HuH-7.5 (cell line): ENCODE data around the gene UGDH.
"Not testable (repeated sequence)": the region's sequence is repeated elsewhere in the genome, so short reads cannot be mapped to it uniquely, and the experiment has no call there.

Experiments
- DNase-seq: peaks from one replicate; pipeline ENCODE4 v3.0.0; 2011; ENCODE audit warnings: low spot score

Gene UGDH

GRCh38 chr4:39527296-39528060, at the start of gene UGDH:
Gene UGDH (minus strand): TSS chr4:39527439. CDS start chr4:39521512, 5,927 bp downstream.
- peak; percentile 85 for DNase-seq

- DNase-seq = no peak
These were observed 47.7 kb upstream of the UGDH start for GRCh38 chr4:39574946-39575345.

DNA sequence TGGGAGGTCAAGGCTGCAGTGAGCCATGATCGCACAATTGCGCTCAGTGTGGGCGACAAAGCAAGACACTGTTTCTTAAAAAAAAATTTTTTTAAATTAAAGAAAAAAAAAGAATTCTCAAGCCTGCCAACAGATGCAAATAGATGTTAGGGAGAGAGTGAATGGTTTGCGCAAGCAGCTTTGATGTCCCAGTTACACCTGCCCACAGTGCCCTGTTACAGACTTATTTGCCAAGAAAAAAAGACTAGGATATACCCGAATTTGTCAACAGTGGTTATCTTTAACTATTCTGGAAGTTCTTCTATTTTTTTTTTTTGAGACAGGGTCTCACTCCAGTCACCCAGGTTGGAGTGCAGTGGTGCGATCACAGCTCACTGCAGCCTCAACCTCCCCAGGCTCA, 44.3 kb upstream of the UGDH start:
- DNase-seq = no peak

DNA sequence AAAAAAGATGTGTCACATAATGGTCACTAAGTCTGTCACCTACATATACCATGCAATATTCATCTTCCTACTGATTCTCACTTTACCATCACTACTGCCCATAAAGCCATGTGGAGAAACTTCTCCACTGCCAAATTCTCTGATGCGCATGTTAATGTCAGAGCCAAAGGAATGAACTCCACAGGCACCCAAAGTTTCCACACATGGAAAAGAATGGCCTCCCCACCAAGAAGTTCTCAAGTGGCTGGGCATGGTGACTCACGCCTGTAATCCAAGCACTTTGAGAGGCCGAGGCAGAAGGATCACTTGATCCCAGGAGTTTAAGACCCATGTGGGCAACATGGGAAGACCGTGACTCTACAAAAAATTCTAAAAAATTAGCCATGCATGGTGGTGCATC, 43.8 kb upstream of the UGDH start:
- DNase-seq = no peak

DNA sequence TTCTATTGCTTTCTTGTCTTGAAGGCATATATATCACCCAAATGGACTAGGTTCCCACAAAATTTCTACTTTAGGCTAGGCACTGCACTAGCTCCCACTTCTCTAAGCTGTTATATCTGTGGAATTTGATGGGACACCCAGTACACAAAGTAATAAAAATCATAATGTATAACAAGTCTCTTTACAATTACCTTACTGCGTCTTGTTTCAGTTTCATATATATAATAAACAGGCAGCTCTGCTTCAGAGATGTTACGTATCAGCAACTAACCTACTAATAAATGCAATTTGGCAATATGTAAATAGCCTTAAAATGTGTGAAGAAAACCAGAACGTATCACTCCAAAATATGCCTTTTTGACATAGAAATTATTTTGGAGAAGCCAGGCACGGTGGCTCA, 42.0 kb upstream of the UGDH start:
- DNase-seq = no peak

DNA sequence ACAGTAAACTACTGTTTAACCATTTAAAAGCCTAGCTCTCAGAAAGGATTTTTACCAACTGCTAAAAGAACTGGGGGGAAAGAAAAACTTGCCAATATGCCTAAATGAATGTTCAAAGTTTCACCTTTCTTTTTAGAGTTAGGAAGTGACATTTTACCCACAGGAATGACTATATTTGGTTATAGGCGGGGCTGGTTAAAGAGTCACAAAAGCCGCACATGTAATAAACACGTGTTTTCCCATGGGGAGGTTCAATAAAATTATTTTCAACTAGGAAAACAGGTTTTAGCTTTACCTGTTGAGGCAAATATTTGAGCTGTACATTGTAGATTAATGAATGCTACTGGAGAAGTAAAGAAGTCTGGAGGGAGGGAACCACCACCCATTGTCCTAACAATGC, 41.6 kb upstream of the UGDH start:
- no peak for DNase-seq

DNA sequence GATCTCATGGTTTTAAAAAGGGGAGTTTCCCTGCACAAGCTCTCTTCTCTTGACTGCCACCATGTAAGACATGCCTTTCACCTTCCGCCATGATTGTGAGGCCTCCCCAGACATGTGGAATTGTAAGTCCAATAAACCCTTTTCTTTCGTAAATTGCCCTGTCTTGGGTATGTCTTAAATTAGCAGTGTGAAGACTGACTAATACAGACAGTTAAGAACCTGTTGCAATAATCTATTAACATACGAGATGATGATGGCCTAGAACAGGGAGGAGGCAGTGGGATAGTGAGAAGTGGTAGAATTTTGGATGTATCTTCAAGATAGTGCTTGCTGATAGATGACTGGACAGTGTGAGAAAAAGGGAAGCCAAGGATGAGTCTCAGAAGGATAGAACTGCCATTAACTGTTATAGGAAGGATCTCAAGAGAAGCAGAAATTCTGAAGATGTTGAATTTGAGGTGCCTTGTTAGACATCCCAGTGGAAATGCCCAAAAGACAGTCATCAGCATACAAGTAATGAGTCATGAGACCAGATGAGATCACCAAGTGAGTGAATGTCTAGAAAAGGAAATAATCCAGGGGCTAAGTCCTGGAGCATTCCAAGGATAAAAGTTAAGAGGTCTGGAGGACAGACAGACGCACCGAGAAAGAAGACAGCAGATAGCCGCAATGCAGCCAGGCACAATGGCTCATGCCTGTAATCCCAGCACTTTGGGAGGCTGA, 38.8 kb upstream of the UGDH start:
- DNase-seq = no peak

- DNase-seq = no peak
These were observed 36.2 kb upstream of the UGDH start for GRCh38 chr4:39563346-39563847.

DNA sequence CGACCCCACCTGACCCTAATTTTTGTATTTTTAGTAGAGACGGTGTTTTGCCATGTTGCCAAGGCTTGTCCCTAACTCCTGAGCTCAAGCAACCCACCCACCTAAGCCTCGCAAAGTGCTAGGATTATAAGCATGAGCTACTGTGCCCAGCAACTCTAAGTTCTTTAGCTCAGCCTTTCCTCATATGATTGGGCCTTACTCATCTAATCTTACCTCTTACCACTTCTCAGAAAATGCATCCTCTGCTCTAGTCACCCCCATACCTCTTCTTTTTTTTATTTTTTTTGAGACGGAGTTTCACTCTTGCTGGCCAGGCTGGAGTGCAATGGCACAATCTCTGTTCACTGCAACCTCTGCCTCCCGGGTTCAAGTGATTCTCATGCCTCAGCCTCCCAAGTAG, 35.6 kb upstream of the UGDH start:
- no peak for DNase-seq

DNA sequence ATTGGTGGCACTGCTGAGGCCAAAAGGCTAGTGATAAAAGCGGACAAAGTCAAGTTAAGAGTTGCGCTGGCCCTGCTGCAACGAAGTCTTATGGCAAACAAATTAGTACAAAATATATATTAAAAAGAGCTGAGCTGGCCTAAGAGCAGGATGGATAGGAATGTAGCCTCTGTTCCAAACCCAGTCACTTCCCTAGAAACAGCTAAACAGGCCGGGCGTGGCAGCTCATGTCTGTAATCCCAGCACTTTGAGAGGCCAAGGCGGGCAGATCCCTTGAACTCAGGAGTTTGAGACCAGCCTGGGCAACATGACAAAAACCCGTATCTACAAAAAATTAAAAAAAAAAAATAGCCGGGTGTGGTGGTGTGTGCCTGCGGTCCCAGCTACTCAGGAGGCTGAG, 32.4 kb upstream of the UGDH start:
- DNase-seq = no peak

- no peak for DNase-seq
These were observed 28.2 kb upstream of the UGDH start for GRCh38 chr4:39555472-39555871.

DNA sequence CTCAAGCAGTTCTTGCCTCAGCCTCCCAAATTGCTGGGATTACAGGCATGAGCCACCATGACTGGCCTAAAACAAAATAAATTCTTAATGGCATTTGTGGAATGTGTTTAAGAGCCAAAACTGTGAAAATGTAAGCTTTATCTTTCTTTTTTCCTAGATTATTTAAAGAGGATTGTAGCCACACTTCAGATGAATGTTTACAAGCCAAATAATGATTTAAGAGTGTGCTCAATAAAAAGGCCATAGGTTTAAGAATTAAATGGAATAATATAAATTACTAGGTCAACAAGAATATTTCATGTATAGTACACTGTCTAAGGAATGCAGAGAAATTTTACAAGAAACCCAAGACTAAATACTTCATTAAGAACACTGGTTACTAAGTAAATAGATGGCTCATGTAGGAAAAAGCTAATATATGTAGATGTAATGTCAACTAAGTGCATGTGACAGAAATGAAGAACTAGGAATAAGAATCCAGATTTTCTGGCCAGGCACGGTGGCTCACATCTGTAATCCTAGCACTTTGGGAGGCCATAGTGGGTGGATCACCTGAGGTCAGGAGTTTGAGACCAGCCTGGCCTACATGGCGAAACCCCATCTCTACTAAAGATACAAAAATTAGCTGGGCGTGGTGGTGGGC, 21.3 kb upstream of the UGDH start:
- no peak for DNase-seq

DNA sequence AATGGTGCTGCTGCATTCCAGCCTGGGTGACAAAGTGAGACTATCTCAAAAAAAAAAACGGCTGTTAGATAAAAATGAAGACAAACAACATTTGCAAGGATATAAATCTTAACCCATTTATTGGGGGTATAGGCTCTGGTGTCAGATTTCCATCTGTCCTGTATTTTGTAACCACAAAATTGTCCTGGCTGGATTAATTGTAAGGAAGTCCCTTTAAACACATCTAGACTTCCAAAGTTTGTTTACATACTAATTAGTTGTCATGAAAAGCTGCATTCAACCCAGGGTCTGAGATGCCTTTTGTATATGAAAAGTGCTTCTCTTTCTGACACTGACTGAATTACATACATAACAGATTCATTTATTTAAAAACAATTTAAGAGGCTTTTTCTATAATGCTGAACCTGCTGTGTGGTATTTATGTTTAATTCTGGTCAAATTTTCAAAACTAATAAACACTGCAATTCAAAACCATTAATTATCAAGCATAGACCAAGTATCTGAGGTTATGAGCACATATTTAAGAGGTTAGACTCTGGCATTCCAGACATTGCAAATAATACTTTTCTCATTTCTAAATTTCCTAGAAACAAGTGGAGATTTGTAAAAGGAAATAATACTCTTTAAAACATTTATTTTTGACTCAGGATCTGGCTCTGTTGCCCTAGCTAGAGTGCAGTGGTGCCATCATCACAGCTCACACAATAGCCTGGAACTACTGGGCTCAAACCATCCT, 17.5 kb upstream of the UGDH start:
- DNase-seq = no peak

GRCh38 chr4:39544080-39544479, 16.8 kb upstream of the UGDH start:
- not testable (repeated sequence) for DNase-seq

- DNase-seq = no peak
These were observed 15.8 kb upstream of the UGDH start for GRCh38 chr4:39543034-39543433.

DNA sequence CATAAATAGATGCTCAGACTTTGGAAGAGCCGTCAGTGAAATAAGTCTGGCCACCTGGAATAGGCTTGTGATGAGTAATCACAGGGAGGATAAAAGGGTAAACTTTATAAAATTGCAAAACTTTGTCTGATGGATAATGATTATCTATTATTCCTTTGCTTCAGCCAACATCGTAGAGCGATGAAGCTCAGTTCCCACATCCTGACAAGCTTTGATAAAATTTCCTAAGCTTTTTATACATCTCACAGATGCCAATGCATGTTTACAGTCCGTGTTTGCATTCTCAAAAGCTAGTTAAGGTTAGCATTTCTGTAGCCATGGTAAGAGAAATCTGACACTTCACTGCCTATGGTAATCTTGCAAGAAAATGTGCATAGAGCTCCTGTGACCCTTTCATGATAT, 15.4 kb upstream of the UGDH start:
- no peak for DNase-seq

- DNase-seq = no peak
These were observed 14.9 kb upstream of the UGDH start for GRCh38 chr4:39541987-39542610.

- DNase-seq = no peak
These were observed 11.9 kb upstream of the UGDH start for GRCh38 chr4:39539089-39539611.

- no peak for DNase-seq
These were observed 6.3 kb upstream of the UGDH start for GRCh38 chr4:39533541-39533940.

GRCh38 chr4:39532237-39532636, 5.0 kb upstream of the UGDH start:
- DNase-seq = not testable (repeated sequence)

DNA sequence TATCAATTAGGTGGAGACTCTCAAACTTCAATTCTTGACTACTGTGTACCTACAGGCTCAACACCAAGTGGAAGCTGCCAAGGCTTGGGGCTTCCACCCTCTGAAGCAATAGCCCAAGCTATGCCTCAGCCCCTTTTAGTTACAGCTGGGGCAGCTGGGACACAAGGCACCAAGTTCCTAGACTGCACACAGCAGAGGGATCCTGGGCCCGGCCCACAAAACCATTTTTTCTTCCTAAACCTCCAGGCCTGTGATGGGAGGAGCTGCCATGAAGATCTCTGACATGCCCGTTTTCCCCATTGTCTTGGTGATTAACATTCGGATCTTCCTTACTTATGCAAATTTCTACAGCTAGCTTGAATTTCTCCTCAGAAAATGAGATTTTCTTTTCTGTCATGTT, 3.4 kb upstream of the UGDH start:
- DNase-seq = no peak

DNA sequence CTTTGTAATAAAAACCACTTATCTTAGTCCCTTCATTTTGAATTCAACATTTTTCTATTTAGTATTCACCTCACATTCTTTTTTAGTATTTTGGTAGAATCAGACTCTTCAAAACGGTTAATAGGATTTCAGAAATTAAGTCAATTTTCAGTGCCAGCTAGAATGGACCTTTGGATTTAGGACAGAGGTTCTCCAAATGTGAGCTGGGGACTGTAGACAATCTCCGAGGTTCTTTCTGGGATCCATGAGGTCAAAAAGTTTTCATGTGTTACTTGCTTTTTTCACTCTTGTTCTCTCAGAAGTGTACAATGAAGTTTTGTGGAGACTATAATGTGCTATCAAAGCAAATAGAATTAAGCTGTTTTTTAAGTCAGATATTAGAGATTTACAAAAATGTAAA, 2.3 kb upstream of the UGDH start:
- DNase-seq = no peak
